VCaP (cell line): ENCODE measurements around the gene MT1HL1.

Source experiments
- H3K27ac ChIP-seq: fragments of 450-650 bp; 2 replicates; pipeline ENCODE4 v1.5.1; 2017
- CTCF ChIP-seq: fragments of 450-650 bp; conservative IDR thresholded peaks from 2 replicates; pipeline ENCODE4 v1.5.1; 2017; ENCODE audit warnings: mild to moderate bottlenecking, moderate library complexity

Gene MT1HL1

GRCh38 chr1:237016626-237017025 is 12.4 kb upstream of the MT1HL1 start:
- TF ChIP-seq CTCF = no peak
- H3K27ac ChIP-seq = no peak overlapping the region

- H3K27ac ChIP-seq = no peak overlapping the region
Observed at GRCh38 chr1:237013608-237014007, 9.4 kb upstream of the MT1HL1 start.

GRCh38 chr1:237012788-237013383 is 8.6 kb upstream of the MT1HL1 start:
- H3K27ac ChIP-seq = no peak overlapping the region

More at GRCh38 chr1:237013608-237014007, 9.4 kb upstream of the MT1HL1 start:
- no peak for TF ChIP-seq CTCF

GRCh38 chr1:237012361-237012760 is 8.1 kb upstream of the MT1HL1 start:
- no peak overlapping the region for H3K27ac ChIP-seq
- TF ChIP-seq CTCF = no peak

More at GRCh38 chr1:237012788-237013383, 8.6 kb upstream of the MT1HL1 start:
- no peak for TF ChIP-seq CTCF

GRCh38 chr1:237011432-237011831 is 7.2 kb upstream of the MT1HL1 start:
- no peak for TF ChIP-seq CTCF

GRCh38 chr1:237009611-237010010 is 5.4 kb upstream of the MT1HL1 start:
- TF ChIP-seq CTCF = no peak
- H3K27ac ChIP-seq = no peak overlapping the region

More at GRCh38 chr1:237011432-237011831, 7.2 kb upstream of the MT1HL1 start:
- no peak overlapping the region for H3K27ac ChIP-seq

- TF ChIP-seq CTCF = no peak
- no peak overlapping the region for H3K27ac ChIP-seq
Observed at GRCh38 chr1:237007147-237007881, 3.1 kb upstream of the MT1HL1 start.
